NT2/D1 (cell line): Measurements from ENCODE around the gene CYP27B1.

Experiments used
- SUZ12 ChIP-seq: IDR thresholded peaks from 2 replicates; pipeline ENCODE4 v1.6.1; 2011; ENCODE audit not compliant: insufficient read length, insufficient read depth; ENCODE audit errors: extremely low read depth
- YY1 ChIP-seq: IDR thresholded peaks from 2 replicates; pipeline ENCODE4 v1.6.1; 2011; ENCODE audit not compliant: insufficient read length, insufficient read depth

GRCh38 chr12:57760347-57760982, 6.4 kb downstream of the CYP27B1 start:
- TF ChIP-seq SUZ12 (no peak), YY1 (no peak)
